Measurements from ENCODE around the gene FSTL4. TPM values are rescaled to one million over a fixed set of nuclear protein-coding genes. Genes with fewer than 3 reads are reported as not detected.

The FSTL4 gene
- total and polyA plus RNA-seq, 4 donors: 0.02 to 0.18 TPM; not detected in 2

DNA sequence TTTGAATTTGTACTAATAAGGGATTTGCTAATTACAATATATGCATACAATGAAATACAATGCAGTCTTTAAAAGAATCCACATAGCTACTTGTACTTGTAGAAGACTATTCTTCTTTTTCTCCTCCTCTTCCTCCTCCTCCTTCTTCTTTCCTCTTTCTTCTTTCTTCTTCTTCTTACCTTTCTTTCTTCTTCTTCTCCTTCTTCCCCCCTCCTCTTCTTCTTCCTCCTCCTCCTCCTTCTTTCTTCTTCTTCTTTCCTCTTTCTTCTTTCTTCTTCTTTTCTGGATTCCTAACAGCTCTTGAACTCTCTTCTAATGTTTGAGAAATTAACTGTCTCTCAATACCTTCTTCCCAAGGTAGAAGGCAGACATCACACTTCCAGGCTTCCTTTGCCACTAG is 29.3 kb upstream of the FSTL4 start:
- DNase-seq (ENCODE audit: low spot score): no peak
- Histone ChIP-seq H3K36me3 (ENCODE audit: control insufficient read depth in 4 of 4, insufficient read depth in 3 of 4, low read depth in 1 of 4, low read length in 3 of 4) (no peaks in the 10 kb centered on the region), H3K9ac (ENCODE audit: low read depth in 1 of 2, low read length in 2 of 2) (no peak overlapping the region), H3K9me3 (ENCODE audit: control insufficient read depth in 4 of 4, low read length in 3 of 4) (no peaks in the 10 kb centered on the region), H3K27ac (ENCODE audit: low read depth in 1 of 2, low read length in 2 of 2) (no peak overlapping the region), H3K4me1 (ENCODE audit: control insufficient read depth in 4 of 4, insufficient read depth in 4 of 4, low read length in 3 of 4) (no peaks in the 10 kb centered on the region), H3K27me3 (ENCODE audit: control insufficient read depth in 4 of 4, insufficient read depth in 4 of 4, low read length in 3 of 4) (peaks cover 0 to 2% (median 0%) of the 10 kb centered on the region in 4 donors), H3K4me3 (ENCODE audit: low read depth in 1 of 3, low read length in 3 of 3) (no peak overlapping the region)
- TF ChIP-seq NR2F2 (IDR thresholded peaks at IDR 0.05): no peak
- TF ChIP-seq RXRA (IDR thresholded peaks at IDR 0.05): no peak
- TF ChIP-seq, protein P1, sequence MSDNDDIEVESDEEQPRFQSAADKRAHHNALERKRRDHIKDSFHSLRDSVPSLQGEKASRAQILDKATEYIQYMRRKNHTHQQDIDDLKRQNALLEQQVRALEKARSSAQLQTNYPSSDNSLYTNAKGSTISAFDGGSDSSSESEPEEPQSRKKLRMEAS (IDR thresholded peaks at IDR 0.05): no peak
- no peak for TF ChIP-seq FOXA2 (IDR thresholded peaks at IDR 0.05)
- TF ChIP-seq, protein P2, sequence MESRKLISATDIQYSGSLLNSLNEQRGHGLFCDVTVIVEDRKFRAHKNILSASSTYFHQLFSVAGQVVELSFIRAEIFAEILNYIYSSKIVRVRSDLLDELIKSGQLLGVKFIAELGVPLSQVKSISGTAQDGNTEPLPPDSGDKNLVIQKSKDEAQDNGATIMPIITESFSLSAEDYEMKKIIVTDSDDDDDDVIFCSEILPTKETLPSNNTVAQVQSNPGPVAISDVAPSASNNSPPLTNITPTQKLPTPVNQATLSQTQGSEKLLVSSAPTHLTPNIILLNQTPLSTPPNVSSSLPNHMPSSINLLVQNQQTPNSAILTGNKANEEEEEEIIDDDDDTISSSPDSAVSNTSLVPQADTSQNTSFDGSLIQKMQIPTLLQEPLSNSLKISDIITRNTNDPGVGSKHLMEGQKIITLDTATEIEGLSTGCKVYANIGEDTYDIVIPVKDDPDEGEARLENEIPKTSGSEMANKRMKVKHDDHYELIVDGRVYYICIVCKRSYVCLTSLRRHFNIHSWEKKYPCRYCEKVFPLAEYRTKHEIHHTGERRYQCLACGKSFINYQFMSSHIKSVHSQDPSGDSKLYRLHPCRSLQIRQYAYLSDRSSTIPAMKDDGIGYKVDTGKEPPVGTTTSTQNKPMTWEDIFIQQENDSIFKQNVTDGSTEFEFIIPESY (IDR thresholded peaks at IDR 0.05): no peak
- no peak for TF ChIP-seq GABPA (IDR thresholded peaks at IDR 0.05 in 1 of 2, conservative IDR thresholded peaks at IDR 0.05 in 1 of 2)
- TF ChIP-seq, protein P3, sequence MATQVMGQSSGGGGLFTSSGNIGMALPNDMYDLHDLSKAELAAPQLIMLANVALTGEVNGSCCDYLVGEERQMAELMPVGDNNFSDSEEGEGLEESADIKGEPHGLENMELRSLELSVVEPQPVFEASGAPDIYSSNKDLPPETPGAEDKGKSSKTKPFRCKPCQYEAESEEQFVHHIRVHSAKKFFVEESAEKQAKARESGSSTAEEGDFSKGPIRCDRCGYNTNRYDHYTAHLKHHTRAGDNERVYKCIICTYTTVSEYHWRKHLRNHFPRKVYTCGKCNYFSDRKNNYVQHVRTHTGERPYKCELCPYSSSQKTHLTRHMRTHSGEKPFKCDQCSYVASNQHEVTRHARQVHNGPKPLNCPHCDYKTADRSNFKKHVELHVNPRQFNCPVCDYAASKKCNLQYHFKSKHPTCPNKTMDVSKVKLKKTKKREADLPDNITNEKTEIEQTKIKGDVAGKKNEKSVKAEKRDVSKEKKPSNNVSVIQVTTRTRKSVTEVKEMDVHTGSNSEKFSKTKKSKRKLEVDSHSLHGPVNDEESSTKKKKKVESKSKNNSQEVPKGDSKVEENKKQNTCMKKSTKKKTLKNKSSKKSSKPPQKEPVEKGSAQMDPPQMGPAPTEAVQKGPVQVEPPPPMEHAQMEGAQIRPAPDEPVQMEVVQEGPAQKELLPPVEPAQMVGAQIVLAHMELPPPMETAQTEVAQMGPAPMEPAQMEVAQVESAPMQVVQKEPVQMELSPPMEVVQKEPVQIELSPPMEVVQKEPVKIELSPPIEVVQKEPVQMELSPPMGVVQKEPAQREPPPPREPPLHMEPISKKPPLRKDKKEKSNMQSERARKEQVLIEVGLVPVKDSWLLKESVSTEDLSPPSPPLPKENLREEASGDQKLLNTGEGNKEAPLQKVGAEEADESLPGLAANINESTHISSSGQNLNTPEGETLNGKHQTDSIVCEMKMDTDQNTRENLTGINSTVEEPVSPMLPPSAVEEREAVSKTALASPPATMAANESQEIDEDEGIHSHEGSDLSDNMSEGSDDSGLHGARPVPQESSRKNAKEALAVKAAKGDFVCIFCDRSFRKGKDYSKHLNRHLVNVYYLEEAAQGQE (IDR thresholded peaks at IDR 0.05): no peak
- TF ChIP-seq EGR1 (IDR thresholded peaks at IDR 0.05; ENCODE audit: low read depth in 2 of 2): no peak

DNA sequence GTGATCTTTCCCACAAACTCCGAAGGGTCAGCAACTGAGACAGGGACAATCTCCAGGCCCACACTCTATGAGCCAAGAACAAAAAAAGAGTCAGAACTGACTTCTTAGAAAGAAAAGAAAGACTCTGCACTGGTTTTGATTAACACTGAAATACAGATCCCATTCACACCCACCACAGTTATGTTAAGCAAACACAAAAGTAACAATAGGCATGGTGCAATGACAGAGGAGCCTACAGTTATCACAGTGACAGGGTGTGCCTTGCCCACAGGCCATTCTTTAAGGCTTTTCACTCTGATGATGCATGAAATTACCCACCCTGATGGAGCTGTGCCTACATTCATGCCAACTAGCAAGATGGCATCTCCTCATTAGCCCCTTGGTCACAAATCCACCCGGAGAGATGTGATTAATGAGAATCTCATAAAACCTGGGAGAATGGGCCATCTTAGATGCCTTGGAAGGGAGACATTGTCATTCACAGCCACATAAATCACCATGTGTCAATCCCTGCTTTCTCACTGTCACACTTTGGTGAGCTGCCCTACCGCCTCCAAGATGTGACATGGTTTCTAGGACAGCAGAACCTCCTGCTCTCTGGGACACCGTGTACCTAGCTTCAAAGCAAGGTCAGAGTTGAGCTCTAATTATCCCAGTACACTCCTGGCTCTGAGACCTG is 27.6 kb upstream of the FSTL4 start:
- Histone ChIP-seq H3K4me1 (ENCODE audit: control insufficient read depth in 4 of 4, insufficient read depth in 4 of 4, low read length in 3 of 4) (no peaks in the 10 kb centered on the region), H3K27me3 (ENCODE audit: control insufficient read depth in 4 of 4, insufficient read depth in 4 of 4, low read length in 3 of 4) (peaks cover 0 to 2% (median 0%) of the 10 kb centered on the region in 4 donors), H3K9ac (ENCODE audit: low read depth in 1 of 2, low read length in 2 of 2) (no peak overlapping the region), H3K4me3 (ENCODE audit: low read depth in 1 of 3, low read length in 3 of 3) (no peak overlapping the region), H3K36me3 (ENCODE audit: control insufficient read depth in 4 of 4, insufficient read depth in 3 of 4, low read depth in 1 of 4, low read length in 3 of 4) (no peaks in the 10 kb centered on the region), H3K27ac (ENCODE audit: low read depth in 1 of 2, low read length in 2 of 2) (no peak overlapping the region), H3K9me3 (ENCODE audit: control insufficient read depth in 4 of 4, low read length in 3 of 4) (no peaks in the 10 kb centered on the region)
- no peak for TF ChIP-seq JUND (IDR thresholded peaks at IDR 0.05)
- TF ChIP-seq, protein P1 (IDR thresholded peaks at IDR 0.05): no peak
- TF ChIP-seq FOXA1 (IDR thresholded peaks at IDR 0.05): no peak
- TF ChIP-seq NR2F2 (IDR thresholded peaks at IDR 0.05): no peak
- TF ChIP-seq GABPA (IDR thresholded peaks at IDR 0.05 in 1 of 2, conservative IDR thresholded peaks at IDR 0.05 in 1 of 2): no peak
- no peak for DNase-seq (ENCODE audit: low spot score)
- 66% methylated on average over 4 of the region's 4 CpGs for WGBS

DNA sequence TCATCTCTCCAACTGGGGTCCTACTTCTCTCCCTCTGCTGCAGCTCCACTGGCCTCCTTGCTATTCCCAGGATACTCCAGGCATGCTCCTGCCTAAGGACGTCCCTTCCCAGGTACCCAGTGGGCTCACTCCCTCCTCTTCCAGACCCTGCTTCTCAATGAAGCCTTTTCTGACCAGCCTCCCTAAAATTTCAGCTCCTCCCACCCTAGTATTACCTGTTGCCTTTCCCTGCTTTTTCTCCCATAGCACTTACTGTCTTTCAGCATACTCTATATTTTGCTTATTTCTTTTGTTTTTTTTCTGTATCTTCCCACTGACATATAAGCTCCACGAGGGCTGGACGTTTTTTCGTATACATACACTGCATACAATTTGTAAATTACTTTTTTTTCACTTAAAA is 26.1 kb upstream of the FSTL4 start:
- Histone ChIP-seq H3K9me3 (ENCODE audit: control insufficient read depth in 4 of 4, low read length in 3 of 4) (peaks cover 0 to 4% (median 0%) of the 10 kb centered on the region in 4 donors), H3K36me3 (ENCODE audit: control insufficient read depth in 4 of 4, insufficient read depth in 3 of 4, low read depth in 1 of 4, low read length in 3 of 4) (no peaks in the 10 kb centered on the region), H3K9ac (ENCODE audit: low read depth in 1 of 2, low read length in 2 of 2) (no peak overlapping the region), H3K27me3 (ENCODE audit: control insufficient read depth in 4 of 4, insufficient read depth in 4 of 4, low read length in 3 of 4) (peaks cover 0 to 2% (median 0%) of the 10 kb centered on the region in 4 donors), H3K27ac (ENCODE audit: low read depth in 1 of 2, low read length in 2 of 2) (no peak overlapping the region), H3K4me1 (ENCODE audit: control insufficient read depth in 4 of 4, insufficient read depth in 4 of 4, low read length in 3 of 4) (no peaks in the 10 kb centered on the region), H3K4me3 (ENCODE audit: low read depth in 1 of 3, low read length in 3 of 3) (no peak overlapping the region)
- DNase-seq (ENCODE audit: low spot score): no peak
- TF ChIP-seq, protein P2 (IDR thresholded peaks at IDR 0.05): no peak
- TF ChIP-seq RXRA (IDR thresholded peaks at IDR 0.05): no peak
- no peak for TF ChIP-seq NR2F2 (IDR thresholded peaks at IDR 0.05)
- TF ChIP-seq, protein P3 (IDR thresholded peaks at IDR 0.05): no peak
- no peak for TF ChIP-seq FOXA1 (IDR thresholded peaks at IDR 0.05)
- TF ChIP-seq TAF1 (conservative IDR thresholded peaks at IDR 0.05): no peak
- no peak for TF ChIP-seq HNF4G (IDR thresholded peaks at IDR 0.05)
- WGBS: 55% methylated on average over 4 of the region's 4 CpGs

Measured in liver (tissue), 9 donors.